IMR-90 (cell line): ENCODE results near the gene SURF4.

Experiments
- NFE2L2 ChIP-seq: fragments of 150-350 bp; IDR thresholded peaks from 2 replicates; pipeline ENCODE4 v1.6.1; 2016; ENCODE audit warnings: low read depth, mild to moderate bottlenecking, low read length
- RFX5 ChIP-seq: IDR thresholded peaks from 2 replicates; pipeline ENCODE4 v1.8.0; 2012; ENCODE audit warnings: low read depth, mild to moderate bottlenecking, low read length, moderate library complexity
- TF ChIP-seq, protein P1 (sequence below): conservative IDR thresholded peaks from 2 replicates; pipeline ENCODE4 v1.5.1; 2012; ENCODE audit warnings: mild to moderate bottlenecking, low read depth, low read length, improper control_type of control experiment

DNA sequence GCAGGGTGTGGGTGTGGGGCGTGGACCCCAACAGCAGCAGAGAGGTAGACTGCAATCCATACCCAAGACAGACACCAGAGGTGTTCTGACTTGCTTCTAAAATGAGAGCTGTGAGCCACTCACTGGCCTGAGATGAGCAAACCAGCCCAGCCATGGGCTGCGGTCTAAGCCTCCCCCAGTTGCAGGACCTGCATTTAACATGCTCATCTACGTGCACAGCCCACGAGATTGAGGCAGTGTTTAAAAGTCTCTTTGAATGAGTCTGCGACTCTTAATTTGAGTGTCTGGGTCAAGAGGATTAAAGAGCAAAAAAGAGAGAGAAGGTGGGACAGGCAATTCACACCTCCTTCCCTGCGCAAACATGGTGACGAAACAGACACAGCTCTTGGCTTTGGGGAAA is 5.9 kb downstream of the SURF4 start:
- TF ChIP-seq, protein P1, sequence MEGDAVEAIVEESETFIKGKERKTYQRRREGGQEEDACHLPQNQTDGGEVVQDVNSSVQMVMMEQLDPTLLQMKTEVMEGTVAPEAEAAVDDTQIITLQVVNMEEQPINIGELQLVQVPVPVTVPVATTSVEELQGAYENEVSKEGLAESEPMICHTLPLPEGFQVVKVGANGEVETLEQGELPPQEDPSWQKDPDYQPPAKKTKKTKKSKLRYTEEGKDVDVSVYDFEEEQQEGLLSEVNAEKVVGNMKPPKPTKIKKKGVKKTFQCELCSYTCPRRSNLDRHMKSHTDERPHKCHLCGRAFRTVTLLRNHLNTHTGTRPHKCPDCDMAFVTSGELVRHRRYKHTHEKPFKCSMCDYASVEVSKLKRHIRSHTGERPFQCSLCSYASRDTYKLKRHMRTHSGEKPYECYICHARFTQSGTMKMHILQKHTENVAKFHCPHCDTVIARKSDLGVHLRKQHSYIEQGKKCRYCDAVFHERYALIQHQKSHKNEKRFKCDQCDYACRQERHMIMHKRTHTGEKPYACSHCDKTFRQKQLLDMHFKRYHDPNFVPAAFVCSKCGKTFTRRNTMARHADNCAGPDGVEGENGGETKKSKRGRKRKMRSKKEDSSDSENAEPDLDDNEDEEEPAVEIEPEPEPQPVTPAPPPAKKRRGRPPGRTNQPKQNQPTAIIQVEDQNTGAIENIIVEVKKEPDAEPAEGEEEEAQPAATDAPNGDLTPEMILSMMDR, result no peak
- no peak for TF ChIP-seq NFE2L2
- no peak for TF ChIP-seq RFX5
